Loucy (cell line): ENCODE results near the gene TMEM132A.

Experiments
- H2AFZ ChIP-seq: fragments of 200-600 bp; sonication (generic); 2 replicates; pipeline ENCODE4 v1.6.0; 2016; ENCODE audit warnings: antibody characterized with exemption, mild to moderate bottlenecking, low read length, moderate library complexity
- H3F3A ChIP-seq: fragments of 200-600 bp; 2 replicates; pipeline ENCODE4 v1.6.0; 2016; ENCODE audit warnings: antibody characterized with exemption, low read depth, mild to moderate bottlenecking
- H3K27me3 ChIP-seq: fragments of 200-600 bp; sonication (generic); 2 replicates; pipeline ENCODE4 v1.6.1; 2014; ENCODE audit warnings: low read length, mild to moderate bottlenecking; ENCODE audit not compliant: insufficient read depth, poor library complexity, severe bottlenecking
- H3K36me3 ChIP-seq: fragments of 200-600 bp; sonication (generic); 2 replicates; pipeline ENCODE4 v1.6.1; 2016; ENCODE audit warnings: low read length; ENCODE audit not compliant: insufficient read depth
- H3K4me1 ChIP-seq: fragments of 200-600 bp; sonication (generic); 2 replicates; pipeline ENCODE4 v1.5.1; 2014; ENCODE audit warnings: low read length, mild to moderate bottlenecking; ENCODE audit not compliant: insufficient read depth, poor library complexity, severe bottlenecking
- H3K4me2 ChIP-seq: fragments of 200-600 bp; sonication (generic); 2 replicates; pipeline ENCODE4 v1.6.0; 2014; ENCODE audit warnings: antibody characterized with exemption, low read length, low read depth, mild to moderate bottlenecking; ENCODE audit not compliant: poor library complexity, severe bottlenecking
- H3K4me3 ChIP-seq: fragments of 200-600 bp; sonication (generic); 2 replicates; pipeline ENCODE4 v1.5.1; 2014; ENCODE audit warnings: low read length, mild to moderate bottlenecking, mixed read lengths; ENCODE audit not compliant: poor library complexity, severe bottlenecking
- H3K79me2 ChIP-seq: fragments of 200-600 bp; sonication (generic); 2 replicates; pipeline ENCODE4 v1.6.1; 2014; ENCODE audit warnings: low read length; ENCODE audit not compliant: insufficient read depth
- H3K9ac ChIP-seq: fragments of 200-600 bp; sonication (generic); 2 replicates; pipeline ENCODE4 v1.6.0; 2014; ENCODE audit warnings: mild to moderate bottlenecking, low read depth, low read length, moderate library complexity; ENCODE audit not compliant: poor library complexity, severe bottlenecking
- H3K9me2 ChIP-seq: fragments of 200-600 bp; sonication (generic); replicated peaks from 2 replicates; pipeline ENCODE4 v1.6.1; 2016; ENCODE audit warnings: low read depth, low read length, mixed read lengths
- H3K9me3 ChIP-seq: fragments of 200-600 bp; sonication (generic); 2 replicates; pipeline ENCODE4 v1.6.1; 2014; ENCODE audit warnings: mild to moderate bottlenecking, antibody characterized with exemption, low read length, low read depth; ENCODE audit not compliant: insufficient read depth
- H4K20me1 ChIP-seq: fragments of 200-600 bp; sonication (generic); 2 replicates; pipeline ENCODE4 v1.6.0; 2014; ENCODE audit warnings: antibody characterized with exemption, low read length, mild to moderate bottlenecking; ENCODE audit not compliant: insufficient read depth, poor library complexity, severe bottlenecking
- EZH2phosphoT487 ChIP-seq: fragments of 200-600 bp; IDR thresholded peaks from 2 replicates; pipeline ENCODE4 v1.6.1; 2018; ENCODE audit warnings: antibody characterized with exemption, mild to moderate bottlenecking, moderate library complexity, borderline replicate concordance
- TF ChIP-seq, protein P1 (sequence below): fragments of 200-600 bp; sonication (generic); conservative IDR thresholded peaks from 2 replicates; pipeline ENCODE4 v1.5.1; 2014; ENCODE audit warnings: mild to moderate bottlenecking, antibody characterized with exemption, low read length

Gene TMEM132A

DNA sequence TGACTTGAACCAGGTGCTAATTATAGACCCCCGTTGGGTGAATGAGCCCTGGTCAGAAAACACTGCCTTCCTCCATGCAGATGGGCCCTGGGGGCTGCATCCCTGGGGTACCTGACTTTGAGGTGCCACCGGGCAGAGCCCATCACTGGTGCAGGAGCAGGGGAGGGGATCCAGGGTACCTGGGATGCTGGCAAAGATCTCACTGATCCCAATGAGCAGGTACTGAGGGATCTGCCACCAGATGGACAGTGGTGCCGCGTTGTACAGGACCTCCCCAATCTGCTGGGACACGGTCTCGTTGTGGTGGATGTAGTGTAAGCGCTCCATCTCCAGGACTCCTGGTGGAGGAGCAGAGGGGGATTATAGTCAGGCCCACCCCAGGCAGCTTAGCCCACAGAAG is 15.0 kb downstream of the TMEM132A start:
- Histone ChIP-seq H4K20me1 (no peaks in the 10 kb centered on the region), H3K9me3 (no peaks in the 10 kb centered on the region), H3K9me2 (no peaks in the 10 kb centered on the region), H3F3A (no peaks in the 10 kb centered on the region), H2AFZ (no peak overlapping the region), H3K79me2 (no peaks in the 10 kb centered on the region), H3K4me3 (no peak overlapping the region), H3K27me3 (no peaks in the 10 kb centered on the region), H3K36me3 (no peaks in the 10 kb centered on the region), H3K9ac (no peak overlapping the region), H3K4me2 (no peak overlapping the region), H3K4me1 (no peaks in the 10 kb centered on the region)
- TF ChIP-seq, protein P1, sequence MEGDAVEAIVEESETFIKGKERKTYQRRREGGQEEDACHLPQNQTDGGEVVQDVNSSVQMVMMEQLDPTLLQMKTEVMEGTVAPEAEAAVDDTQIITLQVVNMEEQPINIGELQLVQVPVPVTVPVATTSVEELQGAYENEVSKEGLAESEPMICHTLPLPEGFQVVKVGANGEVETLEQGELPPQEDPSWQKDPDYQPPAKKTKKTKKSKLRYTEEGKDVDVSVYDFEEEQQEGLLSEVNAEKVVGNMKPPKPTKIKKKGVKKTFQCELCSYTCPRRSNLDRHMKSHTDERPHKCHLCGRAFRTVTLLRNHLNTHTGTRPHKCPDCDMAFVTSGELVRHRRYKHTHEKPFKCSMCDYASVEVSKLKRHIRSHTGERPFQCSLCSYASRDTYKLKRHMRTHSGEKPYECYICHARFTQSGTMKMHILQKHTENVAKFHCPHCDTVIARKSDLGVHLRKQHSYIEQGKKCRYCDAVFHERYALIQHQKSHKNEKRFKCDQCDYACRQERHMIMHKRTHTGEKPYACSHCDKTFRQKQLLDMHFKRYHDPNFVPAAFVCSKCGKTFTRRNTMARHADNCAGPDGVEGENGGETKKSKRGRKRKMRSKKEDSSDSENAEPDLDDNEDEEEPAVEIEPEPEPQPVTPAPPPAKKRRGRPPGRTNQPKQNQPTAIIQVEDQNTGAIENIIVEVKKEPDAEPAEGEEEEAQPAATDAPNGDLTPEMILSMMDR, result no peak
- no peak for TF ChIP-seq EZH2phosphoT487

- Histone ChIP-seq H3K9me3 (no peaks in the 10 kb centered on the region), H3F3A (no peaks in the 10 kb centered on the region), H3K36me3 (no peaks in the 10 kb centered on the region), H4K20me1 (no peaks in the 10 kb centered on the region), H2AFZ (no peak overlapping the region), H3K4me2 (no peak overlapping the region), H3K9ac (no peak overlapping the region), H3K4me1 (no peaks in the 10 kb centered on the region), H3K4me3 (no peak overlapping the region), H3K27me3 (no peaks in the 10 kb centered on the region), H3K9me2 (no peaks in the 10 kb centered on the region), H3K79me2 (no peaks in the 10 kb centered on the region)
- TF ChIP-seq, protein P1, result no peak
These were observed 15.6 kb downstream of the TMEM132A start for GRCh38 chr11:60939855-60940254.

DNA sequence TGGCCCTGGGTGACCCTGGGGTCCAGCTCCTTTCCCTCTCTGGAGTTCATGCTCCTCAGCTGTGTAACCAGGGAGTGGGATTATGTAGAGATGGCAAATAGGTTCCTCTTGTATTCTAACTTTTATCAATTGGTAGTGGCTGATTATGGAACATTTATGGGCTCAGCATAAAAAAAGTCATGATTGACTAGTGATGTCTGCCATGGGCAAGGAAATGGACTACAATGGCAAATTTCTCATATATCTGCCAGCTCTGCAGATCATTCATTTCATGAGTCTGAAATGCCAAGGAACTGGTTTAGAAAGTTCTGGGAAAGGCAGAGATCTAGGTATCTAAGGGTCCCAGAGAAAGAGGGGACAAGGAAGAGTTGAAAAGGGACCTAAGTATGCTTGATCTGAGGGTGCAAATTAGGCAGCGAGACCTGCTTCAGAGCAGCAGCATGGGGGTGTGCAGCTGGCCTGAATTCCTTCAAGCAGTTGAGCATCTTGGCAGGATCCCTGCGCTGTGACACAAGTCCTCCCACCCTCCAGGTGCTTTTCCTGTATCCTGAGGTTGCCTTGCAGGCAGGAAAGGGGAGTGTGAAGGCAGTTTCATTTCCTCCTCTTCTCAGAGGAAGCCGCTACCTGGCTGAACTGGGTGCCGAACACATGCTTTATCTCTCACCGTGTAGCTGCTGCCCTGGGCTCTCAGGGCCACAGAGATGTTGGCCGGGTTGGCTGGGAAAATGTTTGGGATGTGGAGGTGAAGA is 17.3 kb downstream of the TMEM132A start:
- no peak overlapping the region for H2AFZ ChIP-seq
- H4K20me1 ChIP-seq, result no peaks in the 10 kb centered on the region
- no peaks in the 10 kb centered on the region for H3K27me3 ChIP-seq
- H3K36me3 ChIP-seq, result no peaks in the 10 kb centered on the region
- no peak overlapping the region for H3K9ac ChIP-seq
- H3K4me3 ChIP-seq, result no peak overlapping the region
- H3K79me2 ChIP-seq, result no peaks in the 10 kb centered on the region
- no peaks in the 10 kb centered on the region for H3K4me1 ChIP-seq
- H3K9me3 ChIP-seq, result no peaks in the 10 kb centered on the region
- TF ChIP-seq, protein P1, result no peak
- TF ChIP-seq EZH2phosphoT487, result no peak
- no peaks in the 10 kb centered on the region for H3F3A ChIP-seq
- no peak overlapping the region for H3K4me2 ChIP-seq
- no peaks in the 10 kb centered on the region for H3K9me2 ChIP-seq
